Peyer's patch (tissue), 4 donors: ENCODE measurements around the gene LRRC45.

Experiments used
- POLR2A ChIP-seq, 2 donors: fragments of 450-650 bp; IDR thresholded peaks; one replicate each; pipeline ENCODE4 v1.5.1; 2017; ENCODE audit warnings: antibody characterized with exemption in 2 of 2, mild to moderate bottlenecking in 2 of 2, moderate library complexity in 2 of 2
- TF ChIP-seq, protein P1 (sequence below), 6 experiments: fragments of 450-650 bp in 4 of 6; fragments of 200-600 bp in 2 of 6; sonication (generic) in 1 of 6; IDR thresholded peaks; one replicate each; pipeline ENCODE4 v1.5.1; 2017 to 2019; ENCODE audit warnings: antibody characterized with exemption in 6 of 6, mild to moderate bottlenecking in 3 of 6, moderate library complexity in 1 of 6

DNA sequence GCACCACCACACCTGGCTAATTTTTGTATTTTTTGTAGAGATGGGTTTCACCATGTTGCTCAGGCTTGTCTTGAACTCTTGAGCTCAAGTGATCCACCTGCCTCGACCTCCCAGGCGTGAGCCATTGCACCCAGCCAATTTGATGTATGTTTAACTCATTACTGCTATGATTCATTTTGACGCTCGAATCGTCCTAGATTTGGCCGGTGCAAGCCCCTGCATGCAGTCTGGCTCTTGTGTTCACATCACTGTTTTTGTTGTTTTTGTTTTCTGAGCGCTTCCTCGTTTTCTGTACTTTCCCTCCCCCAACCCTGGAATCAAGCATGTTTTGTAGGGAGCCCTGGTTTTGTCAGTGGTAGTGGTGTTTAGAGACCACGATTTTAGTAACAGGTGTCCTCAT, 50.3 kb downstream of the LRRC45 start:
- TF ChIP-seq, protein P1, sequence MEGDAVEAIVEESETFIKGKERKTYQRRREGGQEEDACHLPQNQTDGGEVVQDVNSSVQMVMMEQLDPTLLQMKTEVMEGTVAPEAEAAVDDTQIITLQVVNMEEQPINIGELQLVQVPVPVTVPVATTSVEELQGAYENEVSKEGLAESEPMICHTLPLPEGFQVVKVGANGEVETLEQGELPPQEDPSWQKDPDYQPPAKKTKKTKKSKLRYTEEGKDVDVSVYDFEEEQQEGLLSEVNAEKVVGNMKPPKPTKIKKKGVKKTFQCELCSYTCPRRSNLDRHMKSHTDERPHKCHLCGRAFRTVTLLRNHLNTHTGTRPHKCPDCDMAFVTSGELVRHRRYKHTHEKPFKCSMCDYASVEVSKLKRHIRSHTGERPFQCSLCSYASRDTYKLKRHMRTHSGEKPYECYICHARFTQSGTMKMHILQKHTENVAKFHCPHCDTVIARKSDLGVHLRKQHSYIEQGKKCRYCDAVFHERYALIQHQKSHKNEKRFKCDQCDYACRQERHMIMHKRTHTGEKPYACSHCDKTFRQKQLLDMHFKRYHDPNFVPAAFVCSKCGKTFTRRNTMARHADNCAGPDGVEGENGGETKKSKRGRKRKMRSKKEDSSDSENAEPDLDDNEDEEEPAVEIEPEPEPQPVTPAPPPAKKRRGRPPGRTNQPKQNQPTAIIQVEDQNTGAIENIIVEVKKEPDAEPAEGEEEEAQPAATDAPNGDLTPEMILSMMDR (IDR thresholded peaks at IDR 0.05), result no peak
- TF ChIP-seq POLR2A (IDR thresholded peaks at IDR 0.05), result no peak
